GM12864 (cell line): ENCODE results near the gene DUSP12.

ENCODE experiments used
- DNase-seq: peaks from one replicate; pipeline ENCODE4 v3.0.0-alpha.2; 2011; ENCODE audit warnings: low read depth
- H3K4me3 ChIP-seq: 2 replicates; pipeline ENCODE4 v1.5.1; 2011; ENCODE audit warnings: mild to moderate bottlenecking, low read depth, low read length, control low read depth
- TF ChIP-seq, protein P1 (sequence below): IDR thresholded peaks from 2 replicates; pipeline ENCODE4 v1.5.1; 2011; ENCODE audit warnings: low read depth, mild to moderate bottlenecking, moderate library complexity, low read length, control low read depth, inconsistent platforms; ENCODE audit errors: missing control alignments

DUSP12 gene

DNA sequence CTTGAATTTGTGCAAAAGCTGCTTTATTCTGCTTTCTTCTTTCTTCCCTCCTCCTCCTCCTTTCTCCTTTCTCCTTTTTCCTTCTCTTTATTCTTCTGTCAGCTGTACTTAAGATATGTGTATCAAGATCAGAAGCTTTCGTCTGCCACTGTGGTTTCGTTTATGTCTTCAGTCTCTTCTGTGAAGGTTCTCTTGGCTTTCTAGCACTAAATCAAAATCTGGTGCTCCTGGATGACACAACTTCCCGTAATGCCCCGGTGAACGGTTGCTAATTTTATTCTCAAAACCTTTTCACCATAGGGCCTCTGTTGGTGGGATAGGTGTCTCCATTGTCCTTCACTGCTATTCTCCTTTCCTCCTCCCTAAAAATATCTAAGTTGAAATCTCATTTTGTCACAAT, 21.6 kb downstream of the DUSP12 start:
- DNase-seq: no peak
- TF ChIP-seq, protein P1, sequence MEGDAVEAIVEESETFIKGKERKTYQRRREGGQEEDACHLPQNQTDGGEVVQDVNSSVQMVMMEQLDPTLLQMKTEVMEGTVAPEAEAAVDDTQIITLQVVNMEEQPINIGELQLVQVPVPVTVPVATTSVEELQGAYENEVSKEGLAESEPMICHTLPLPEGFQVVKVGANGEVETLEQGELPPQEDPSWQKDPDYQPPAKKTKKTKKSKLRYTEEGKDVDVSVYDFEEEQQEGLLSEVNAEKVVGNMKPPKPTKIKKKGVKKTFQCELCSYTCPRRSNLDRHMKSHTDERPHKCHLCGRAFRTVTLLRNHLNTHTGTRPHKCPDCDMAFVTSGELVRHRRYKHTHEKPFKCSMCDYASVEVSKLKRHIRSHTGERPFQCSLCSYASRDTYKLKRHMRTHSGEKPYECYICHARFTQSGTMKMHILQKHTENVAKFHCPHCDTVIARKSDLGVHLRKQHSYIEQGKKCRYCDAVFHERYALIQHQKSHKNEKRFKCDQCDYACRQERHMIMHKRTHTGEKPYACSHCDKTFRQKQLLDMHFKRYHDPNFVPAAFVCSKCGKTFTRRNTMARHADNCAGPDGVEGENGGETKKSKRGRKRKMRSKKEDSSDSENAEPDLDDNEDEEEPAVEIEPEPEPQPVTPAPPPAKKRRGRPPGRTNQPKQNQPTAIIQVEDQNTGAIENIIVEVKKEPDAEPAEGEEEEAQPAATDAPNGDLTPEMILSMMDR: no peak
- no peak overlapping the region; the same call in 1 of the 2 replicates for H3K4me3 ChIP-seq

- no peak for DNase-seq
- H3K4me3 ChIP-seq: no peak overlapping the region
- TF ChIP-seq, protein P1: no peak
Measured at GRCh38 chr1:161771973-161772372, 22.4 kb downstream of the DUSP12 start.

DNA sequence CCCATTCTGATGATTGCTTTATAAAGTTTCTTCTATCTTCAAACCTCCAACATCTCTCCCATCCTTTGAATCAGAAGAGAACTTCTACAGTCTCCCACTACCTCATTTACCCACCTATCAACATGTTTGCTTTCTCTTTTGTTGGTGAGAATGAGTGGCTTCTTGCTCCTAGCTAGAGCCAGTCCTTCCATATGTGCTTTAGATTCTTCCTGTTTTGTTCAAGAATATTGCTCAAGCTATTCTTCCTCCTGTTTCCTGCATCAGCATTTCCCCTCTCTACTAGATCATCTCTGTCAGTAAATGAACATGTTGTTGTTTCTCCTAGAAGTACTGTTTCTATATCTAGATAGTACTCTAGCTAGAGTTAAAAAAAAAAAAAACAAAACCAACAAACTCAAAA, 22.8 kb downstream of the DUSP12 start:
- DNase-seq: no peak
- no peak overlapping the region for H3K4me3 ChIP-seq
- TF ChIP-seq, protein P1: no peak

- H3K4me3 ChIP-seq: no peak overlapping the region
- TF ChIP-seq, protein P1: no peak
- DNase-seq: no peak
Measured at GRCh38 chr1:161773791-161774190, 24.2 kb downstream of the DUSP12 start.

GRCh38 chr1:161777261-161777660, 27.7 kb downstream of the DUSP12 start:
- no peak for DNase-seq
- TF ChIP-seq, protein P1: no peak
- H3K4me3 ChIP-seq: no peak overlapping the region

DNA sequence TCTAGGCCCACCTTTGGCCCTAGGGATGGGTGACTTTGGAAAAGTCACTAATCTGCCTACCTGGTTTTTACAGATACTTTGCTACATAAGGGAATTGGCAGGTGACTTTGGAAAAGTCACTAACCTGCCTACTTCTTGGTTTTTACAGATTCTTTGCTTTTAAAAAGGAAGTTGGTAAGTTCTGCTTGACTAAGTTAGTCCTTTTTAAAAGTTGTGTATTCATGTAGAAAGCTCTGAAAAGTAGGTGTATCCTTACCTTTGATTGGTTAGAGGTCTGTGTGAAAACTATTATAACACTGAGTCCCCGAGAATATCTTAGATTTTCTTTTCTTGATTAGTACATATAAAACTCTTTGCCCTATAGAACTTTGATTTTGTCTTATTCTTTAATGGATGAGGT, 28.9 kb downstream of the DUSP12 start:
- TF ChIP-seq, protein P1: no peak
- DNase-seq: no peak
- H3K4me3 ChIP-seq: no peak overlapping the region

DNA sequence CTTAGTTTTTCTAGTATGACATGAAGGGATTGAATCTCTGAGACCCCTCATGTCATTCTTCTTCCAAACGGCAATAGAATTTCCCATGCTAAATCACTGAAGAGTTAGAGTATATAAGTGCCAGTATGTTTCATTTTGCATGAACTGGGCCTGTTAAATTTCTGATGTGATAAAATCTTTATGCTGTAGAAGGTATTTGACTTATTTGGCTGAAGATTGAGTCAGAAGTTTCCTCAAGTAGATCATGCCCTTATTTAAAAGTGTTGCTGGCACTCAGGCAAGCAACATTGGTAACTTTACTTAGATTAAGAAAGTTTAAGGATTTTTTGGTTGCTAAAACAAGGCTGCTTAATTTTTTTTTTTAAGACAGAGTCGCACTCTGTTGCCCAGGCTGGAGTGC, 29.8 kb downstream of the DUSP12 start:
- H3K4me3 ChIP-seq: no peak overlapping the region
- no peak for DNase-seq
- TF ChIP-seq, protein P1: no peak
